ENCODE results near the gene MYH6. TPM values are rescaled to one million over a fixed set of nuclear protein-coding genes. Genes with fewer than 3 reads are reported as not detected.

The MYH6 gene
- total RNA-seq, 1 donor from 2014 or later: not detected

DNA sequence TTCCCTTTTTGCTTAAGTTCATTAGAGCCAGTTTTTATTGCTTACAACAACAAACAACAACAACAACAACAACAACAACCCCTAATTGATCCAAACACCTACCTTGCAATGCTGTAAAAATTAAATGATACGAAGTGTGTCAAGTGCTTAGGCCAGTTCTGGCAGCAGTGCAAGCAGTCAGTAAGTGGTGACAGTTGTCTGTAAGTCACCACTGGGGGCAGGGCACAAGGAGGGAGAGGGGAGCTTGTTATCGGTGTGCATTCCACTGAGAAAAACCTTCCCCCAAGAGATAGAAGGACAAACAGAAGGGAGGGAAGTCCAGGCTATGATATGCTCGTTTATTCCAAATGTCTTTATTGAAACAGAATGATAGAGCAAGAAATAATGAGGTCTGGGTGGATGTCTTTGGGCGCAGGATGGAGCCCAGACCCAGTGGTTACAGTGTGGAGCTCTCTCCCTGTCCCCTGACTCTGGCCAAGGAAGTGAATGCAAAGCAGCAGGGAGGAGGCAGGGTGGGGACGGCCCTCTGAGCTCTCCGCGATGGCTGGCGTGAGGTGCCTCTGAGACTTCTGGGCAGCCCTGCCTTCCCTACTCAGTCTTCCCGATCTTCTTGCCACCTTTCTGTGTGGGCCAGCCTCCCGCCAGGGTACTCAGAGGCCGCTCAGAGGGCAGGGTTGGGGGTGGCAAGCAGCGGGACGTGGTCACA is 61.9 kb downstream of the MYH6 start:
- Mint-ChIP-seq H3K9me3 (no peaks in the 10 kb centered on the region), H3K4me1 (peaks cover 10% of the 10 kb centered on the region), H3K36me3 (no peaks in the 10 kb centered on the region), H3K4me3 (no peak overlapping the region), H3K27ac (no peak overlapping the region), H3K27me3 (ENCODE audit: low read depth) (peaks cover 9% of the 10 kb centered on the region)
- DNase-seq (ENCODE audit: low spot score in 2 of 2, unreplicated experiment in 2 of 2): no peak
- TF ChIP-seq, protein P1, sequence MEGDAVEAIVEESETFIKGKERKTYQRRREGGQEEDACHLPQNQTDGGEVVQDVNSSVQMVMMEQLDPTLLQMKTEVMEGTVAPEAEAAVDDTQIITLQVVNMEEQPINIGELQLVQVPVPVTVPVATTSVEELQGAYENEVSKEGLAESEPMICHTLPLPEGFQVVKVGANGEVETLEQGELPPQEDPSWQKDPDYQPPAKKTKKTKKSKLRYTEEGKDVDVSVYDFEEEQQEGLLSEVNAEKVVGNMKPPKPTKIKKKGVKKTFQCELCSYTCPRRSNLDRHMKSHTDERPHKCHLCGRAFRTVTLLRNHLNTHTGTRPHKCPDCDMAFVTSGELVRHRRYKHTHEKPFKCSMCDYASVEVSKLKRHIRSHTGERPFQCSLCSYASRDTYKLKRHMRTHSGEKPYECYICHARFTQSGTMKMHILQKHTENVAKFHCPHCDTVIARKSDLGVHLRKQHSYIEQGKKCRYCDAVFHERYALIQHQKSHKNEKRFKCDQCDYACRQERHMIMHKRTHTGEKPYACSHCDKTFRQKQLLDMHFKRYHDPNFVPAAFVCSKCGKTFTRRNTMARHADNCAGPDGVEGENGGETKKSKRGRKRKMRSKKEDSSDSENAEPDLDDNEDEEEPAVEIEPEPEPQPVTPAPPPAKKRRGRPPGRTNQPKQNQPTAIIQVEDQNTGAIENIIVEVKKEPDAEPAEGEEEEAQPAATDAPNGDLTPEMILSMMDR (IDR thresholded peaks at IDR 0.05; ENCODE audit: unreplicated experiment): no peak

DNA sequence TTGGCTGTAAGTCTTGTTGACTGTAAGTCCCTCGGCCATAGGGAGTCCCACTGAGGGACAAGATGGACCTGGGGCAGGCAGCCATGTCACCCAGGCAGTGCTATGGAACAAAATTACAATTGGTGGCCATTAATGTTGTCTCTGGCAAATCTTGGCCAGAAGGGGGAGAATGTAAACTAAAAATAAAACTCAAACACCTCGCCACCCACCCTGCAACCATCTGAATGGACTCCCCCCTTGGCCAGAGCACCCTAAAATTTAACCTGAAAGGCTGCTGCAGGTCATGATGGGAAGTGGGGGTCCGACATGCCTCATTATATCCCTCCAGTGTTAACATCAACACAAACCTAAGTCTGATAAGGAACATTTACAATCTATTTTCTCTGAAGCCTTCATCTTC is 63.6 kb downstream of the MYH6 start:
- Mint-ChIP-seq H3K9me3 (peaks cover 11% of the 10 kb centered on the region), H3K27me3 (ENCODE audit: low read depth) (peaks cover 2% of the 10 kb centered on the region), H3K36me3 (no peaks in the 10 kb centered on the region), H3K4me1 (peaks cover 9% of the 10 kb centered on the region), H3K27ac (no peak overlapping the region), H3K4me3 (no peak overlapping the region)
- no peak for DNase-seq (ENCODE audit: low spot score in 2 of 2, unreplicated experiment in 2 of 2)
- TF ChIP-seq, protein P1 (IDR thresholded peaks at IDR 0.05; ENCODE audit: unreplicated experiment): no peak

DNA sequence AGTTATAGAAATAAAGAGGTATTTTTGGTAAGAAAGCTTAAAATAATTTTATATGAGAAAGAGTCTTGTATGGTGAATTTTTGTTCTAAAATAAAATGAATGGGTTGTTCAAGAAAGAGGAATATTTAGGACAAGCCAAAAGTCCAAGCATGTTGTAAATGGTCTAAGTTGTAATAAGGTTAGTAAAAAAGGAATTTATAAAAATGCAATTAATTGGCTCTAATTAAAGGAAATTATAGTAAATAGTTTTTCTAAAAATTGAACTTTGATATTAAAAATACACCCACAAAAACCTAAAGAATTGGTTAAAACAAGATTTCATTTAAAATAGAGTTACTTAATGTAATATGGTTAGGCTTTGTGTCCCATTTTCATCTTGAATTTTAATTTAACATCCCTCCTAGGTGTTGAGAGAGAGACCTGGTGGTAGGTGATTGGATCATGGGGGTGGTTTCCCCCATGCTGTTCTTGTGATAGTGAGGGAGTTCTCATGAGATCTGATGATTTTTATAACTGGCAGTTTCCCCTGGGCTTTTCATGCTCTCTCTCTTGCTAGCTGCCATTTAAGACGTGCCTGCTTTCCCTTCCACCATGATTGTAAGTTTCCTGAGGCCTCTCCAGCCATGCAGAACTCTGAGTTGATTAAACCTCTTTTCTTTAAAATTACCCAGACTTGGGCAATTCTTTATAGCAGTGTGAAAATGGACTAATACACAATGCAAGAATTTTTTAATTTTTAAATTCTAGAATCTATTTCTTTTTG is 68.4 kb downstream of the MYH6 start:
- Mint-ChIP-seq H3K27ac (no peak overlapping the region), H3K36me3 (no peaks in the 10 kb centered on the region), H3K4me1 (no peaks in the 10 kb centered on the region), H3K4me3 (no peak overlapping the region), H3K9me3 (peaks cover 16% of the 10 kb centered on the region), H3K27me3 (ENCODE audit: low read depth) (peaks cover 5% of the 10 kb centered on the region)
- DNase-seq (ENCODE audit: low spot score in 2 of 2, unreplicated experiment in 2 of 2): no peak
- TF ChIP-seq, protein P1 (IDR thresholded peaks at IDR 0.05; ENCODE audit: unreplicated experiment): no peak

- TF ChIP-seq, protein P1 (IDR thresholded peaks at IDR 0.05; ENCODE audit: unreplicated experiment): no peak
- peaks cover 3% of the 10 kb centered on the region for H3K27me3 Mint-ChIP-seq (ENCODE audit: low read depth)
- no peaks in the 10 kb centered on the region for H3K36me3 Mint-ChIP-seq
- no peak overlapping the region for H3K27ac Mint-ChIP-seq
- peaks cover 14% of the 10 kb centered on the region for H3K9me3 Mint-ChIP-seq
- H3K4me1 Mint-ChIP-seq: no peaks in the 10 kb centered on the region
- no peak for DNase-seq (ENCODE audit: low spot score in 2 of 2, unreplicated experiment in 2 of 2)
- H3K4me3 Mint-ChIP-seq: no peak overlapping the region
Observed at GRCh38 chr14:23335623-23336022, 72.5 kb downstream of the MYH6 start.

Small RNA genes lying within 50 kb of the gene (microRNA-seq; reads per million reads assigned to microRNA genes)
- gene MIR208A (1.2 reads per million), gene MIR208B (71.5 reads per million, percentile 60 among the genes with 10 or more reads in this experiment)

Other genes starting within 250 kb of the MYH6 start
- 52.5 to 62.3 TPM (median 58.7 TPM) in 3 replicates for gene SLC7A8, start 224.6 kb downstream of the MYH6 start, total RNA-seq
- not detected in 3 replicates for gene RNF212B, start 170.3 kb downstream of the MYH6 start, total RNA-seq
- gene HOMEZ, start 122.1 kb downstream of the MYH6 start, total RNA-seq: 11.9 to 14.4 TPM (median 13.7 TPM) in 3 replicates
- gene PPP1R3E, start 105.4 kb downstream of the MYH6 start, total RNA-seq: 9.3 to 11.5 TPM (median 10.7 TPM) in 3 replicates
- 27.1 to 30.1 TPM (median 27.9 TPM) in 3 replicates for gene BCL2L2, start 101.4 kb downstream of the MYH6 start, total RNA-seq
- gene PABPN1, start 86.8 kb downstream of the MYH6 start, total RNA-seq: 354 to 362 TPM (median 361 TPM) in 3 replicates
- 47.7 to 50.5 TPM (median 49.0 TPM) in 3 replicates for gene SLC22A17, start 55.4 kb downstream of the MYH6 start, total RNA-seq
- 76.8 to 82.1 TPM (median 81.2 TPM) in 3 replicates for gene EFS, start 43.1 kb downstream of the MYH6 start, total RNA-seq
- not detected in 3 replicates for gene IL25, start 35.5 kb downstream of the MYH6 start, total RNA-seq
- gene CMTM5, start 31.2 kb downstream of the MYH6 start, total RNA-seq: 0.29 TPM in 1 of 3 replicates, not detected in the others
- gene MYH7, start 27.4 kb upstream of the MYH6 start, total RNA-seq: not detected in 3 replicates
- gene NGDN, start 61.4 kb upstream of the MYH6 start, total RNA-seq: 49.9 to 51.2 TPM (median 51.2 TPM) in 3 replicates
- gene ZFHX2, start 143.5 kb upstream of the MYH6 start, total RNA-seq: 9.8 to 14.4 TPM (median 13.7 TPM) in 3 replicates
- gene THTPA, start 148.0 kb upstream of the MYH6 start, total RNA-seq: 13.9 to 17.7 TPM (median 15.2 TPM) in 3 replicates
- gene AP1G2, start 159.5 kb upstream of the MYH6 start, total RNA-seq: 268 to 271 TPM (median 269 TPM) in 3 replicates
- gene JPH4, start 170.5 kb upstream of the MYH6 start, total RNA-seq: 6.4 to 7.4 TPM (median 7.3 TPM) in 3 replicates
- gene DHRS2, start 228.1 kb upstream of the MYH6 start, total RNA-seq: 1.2 to 1.6 TPM (median 1.5 TPM) in 3 replicates